Measurements from ENCODE around the gene NACC1.

NACC1 gene

GRCh38 chr19:13152974-13153568, 35.0 kb downstream of the NACC1 start:
- H3K4me3 ChIP-seq (ENCODE audit: low read depth in 1 of 5, low read length in 5 of 5): peak overlapping the region; percentile 87 to 100 (median 97)
- H3K27me3 ChIP-seq (ENCODE audit: control insufficient read depth in 5 of 5, insufficient read depth in 4 of 5, low read length in 5 of 5): no peaks in the 10 kb centered on the region
- peaks cover 8 to 61% (median 45%) of the 10 kb centered on the region in 5 donors for H3K4me1 ChIP-seq (ENCODE audit: control insufficient read depth in 5 of 5, insufficient read depth in 5 of 5, low read length in 5 of 5)
- peak overlapping the region; percentile 97 for H3K27ac ChIP-seq (ENCODE audit: low read depth, low read length)
- no peaks in the 10 kb centered on the region for H3K36me3 ChIP-seq (ENCODE audit: control insufficient read depth in 5 of 5, insufficient read depth in 5 of 5, low read length in 5 of 5)
- H3K9ac ChIP-seq (ENCODE audit: low read length in 5 of 5): peak overlapping the region in 4 of 5 donors; percentile 96 to 99 (median 98)
- H3K9me3 ChIP-seq (ENCODE audit: control insufficient read depth in 5 of 5, low read length in 5 of 5): no peaks in the 10 kb centered on the region

DNA sequence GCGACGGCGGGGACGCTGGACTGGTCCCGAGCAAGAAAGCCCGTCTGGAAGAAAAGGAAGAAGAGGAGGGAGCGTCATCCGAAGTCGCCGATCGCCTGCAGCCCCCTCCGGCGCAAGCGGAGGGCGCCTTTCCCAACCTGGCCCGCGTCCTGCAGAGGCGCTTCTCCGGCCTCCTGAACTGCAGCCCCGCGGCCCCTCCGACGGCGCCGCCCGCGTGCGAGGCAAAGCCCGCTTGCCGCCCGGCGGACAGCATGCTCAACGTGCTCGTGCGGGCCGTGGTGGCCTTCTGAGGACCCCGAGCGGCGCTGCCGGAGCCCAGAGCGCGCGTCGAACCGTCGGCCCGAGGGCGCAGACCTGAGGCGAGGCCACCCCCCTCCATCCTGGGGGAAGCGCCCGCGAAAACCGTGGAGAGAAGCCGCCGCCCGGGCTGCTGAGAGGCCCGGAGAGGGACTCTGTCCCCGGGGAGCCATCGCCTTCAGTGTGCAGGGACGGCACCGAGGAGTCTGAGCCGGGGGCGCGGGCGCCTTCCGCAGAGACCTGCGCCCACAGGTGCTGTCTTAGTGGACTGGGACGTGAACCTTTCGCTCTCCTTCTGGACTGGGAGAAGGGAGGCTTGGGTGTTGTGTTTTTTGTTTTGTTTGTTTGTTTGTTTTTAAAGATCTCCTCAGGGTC, 35.6 kb downstream of the NACC1 start:
- Histone ChIP-seq H3K4me3 (ENCODE audit: low read depth in 1 of 5, low read length in 5 of 5) (peak overlapping the region; percentile 87 to 100 (median 97)), H3K27me3 (ENCODE audit: control insufficient read depth in 5 of 5, insufficient read depth in 4 of 5, low read length in 5 of 5) (no peaks in the 10 kb centered on the region), H3K27ac (ENCODE audit: low read depth, low read length) (peak overlapping the region; percentile 97), H3K4me1 (ENCODE audit: control insufficient read depth in 5 of 5, insufficient read depth in 5 of 5, low read length in 5 of 5) (peaks cover 8 to 58% (median 42%) of the 10 kb centered on the region in 5 donors), H3K9me3 (ENCODE audit: control insufficient read depth in 5 of 5, low read length in 5 of 5) (no peaks in the 10 kb centered on the region), H3K36me3 (ENCODE audit: control insufficient read depth in 5 of 5, insufficient read depth in 5 of 5, low read length in 5 of 5) (no peaks in the 10 kb centered on the region), H3K9ac (ENCODE audit: low read length in 5 of 5) (peak overlapping the region; percentile 68 to 99 (median 97))

DNA sequence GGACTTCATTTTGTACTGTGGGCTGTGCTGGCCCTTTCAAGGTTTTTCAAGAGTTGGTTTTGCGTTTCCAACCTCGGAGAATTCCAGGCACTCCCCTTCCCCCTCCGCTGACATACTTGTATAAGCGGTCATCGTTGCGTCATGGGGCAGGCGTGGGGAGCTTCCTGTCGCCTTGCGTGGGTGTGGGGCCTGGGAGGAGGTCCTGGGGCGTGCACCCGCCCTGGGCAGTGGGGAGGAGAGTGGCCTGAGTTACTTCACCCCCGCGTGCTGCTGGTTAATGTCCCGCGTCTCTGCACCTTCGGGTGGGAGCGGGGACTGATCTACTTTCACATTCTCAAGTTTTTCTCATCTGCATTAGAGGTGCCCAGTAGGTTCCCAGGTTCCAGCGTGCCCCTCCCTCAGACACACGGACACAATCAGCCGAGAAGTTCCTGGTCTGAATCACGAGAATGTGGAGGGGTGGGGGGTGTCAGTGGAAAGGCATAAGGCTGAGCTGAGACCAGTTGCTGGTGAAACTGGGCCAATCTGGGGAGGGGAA, 36.2 kb downstream of the NACC1 start:
- Histone ChIP-seq H3K9me3 (ENCODE audit: control insufficient read depth in 5 of 5, low read length in 5 of 5) (no peaks in the 10 kb centered on the region), H3K27me3 (ENCODE audit: control insufficient read depth in 5 of 5, insufficient read depth in 4 of 5, low read length in 5 of 5) (no peaks in the 10 kb centered on the region), H3K4me1 (ENCODE audit: control insufficient read depth in 5 of 5, insufficient read depth in 5 of 5, low read length in 5 of 5) (peaks cover 8 to 52% (median 36%) of the 10 kb centered on the region in 5 donors), H3K9ac (ENCODE audit: low read length in 5 of 5) (peak overlapping the region; percentile 68 to 99 (median 97)), H3K4me3 (ENCODE audit: low read depth in 1 of 5, low read length in 5 of 5) (peak overlapping the region; percentile 87 to 100 (median 97)), H3K27ac (ENCODE audit: low read depth, low read length) (peak overlapping the region; percentile 97), H3K36me3 (ENCODE audit: control insufficient read depth in 5 of 5, insufficient read depth in 5 of 5, low read length in 5 of 5) (no peaks in the 10 kb centered on the region)

GRCh38 chr19:13154911-13155471, 36.9 kb downstream of the NACC1 start:
- H3K4me1 ChIP-seq (ENCODE audit: control insufficient read depth in 5 of 5, insufficient read depth in 5 of 5, low read length in 5 of 5): peaks cover 8 to 45% (median 31%) of the 10 kb centered on the region in 5 donors
- peak overlapping the region; percentile 87 to 100 (median 97) for H3K4me3 ChIP-seq (ENCODE audit: low read depth in 1 of 5, low read length in 5 of 5)
- H3K9me3 ChIP-seq (ENCODE audit: control insufficient read depth in 5 of 5, low read length in 5 of 5): no peaks in the 10 kb centered on the region
- no peaks in the 10 kb centered on the region for H3K27me3 ChIP-seq (ENCODE audit: control insufficient read depth in 5 of 5, insufficient read depth in 4 of 5, low read length in 5 of 5)
- H3K36me3 ChIP-seq (ENCODE audit: control insufficient read depth in 5 of 5, insufficient read depth in 5 of 5, low read length in 5 of 5): no peaks in the 10 kb centered on the region
- peak overlapping the region; percentile 97 for H3K27ac ChIP-seq (ENCODE audit: low read depth, low read length)
- peak overlapping the region in 4 of 5 donors; percentile 96 to 99 (median 98) for H3K9ac ChIP-seq (ENCODE audit: low read length in 5 of 5)

DNA sequence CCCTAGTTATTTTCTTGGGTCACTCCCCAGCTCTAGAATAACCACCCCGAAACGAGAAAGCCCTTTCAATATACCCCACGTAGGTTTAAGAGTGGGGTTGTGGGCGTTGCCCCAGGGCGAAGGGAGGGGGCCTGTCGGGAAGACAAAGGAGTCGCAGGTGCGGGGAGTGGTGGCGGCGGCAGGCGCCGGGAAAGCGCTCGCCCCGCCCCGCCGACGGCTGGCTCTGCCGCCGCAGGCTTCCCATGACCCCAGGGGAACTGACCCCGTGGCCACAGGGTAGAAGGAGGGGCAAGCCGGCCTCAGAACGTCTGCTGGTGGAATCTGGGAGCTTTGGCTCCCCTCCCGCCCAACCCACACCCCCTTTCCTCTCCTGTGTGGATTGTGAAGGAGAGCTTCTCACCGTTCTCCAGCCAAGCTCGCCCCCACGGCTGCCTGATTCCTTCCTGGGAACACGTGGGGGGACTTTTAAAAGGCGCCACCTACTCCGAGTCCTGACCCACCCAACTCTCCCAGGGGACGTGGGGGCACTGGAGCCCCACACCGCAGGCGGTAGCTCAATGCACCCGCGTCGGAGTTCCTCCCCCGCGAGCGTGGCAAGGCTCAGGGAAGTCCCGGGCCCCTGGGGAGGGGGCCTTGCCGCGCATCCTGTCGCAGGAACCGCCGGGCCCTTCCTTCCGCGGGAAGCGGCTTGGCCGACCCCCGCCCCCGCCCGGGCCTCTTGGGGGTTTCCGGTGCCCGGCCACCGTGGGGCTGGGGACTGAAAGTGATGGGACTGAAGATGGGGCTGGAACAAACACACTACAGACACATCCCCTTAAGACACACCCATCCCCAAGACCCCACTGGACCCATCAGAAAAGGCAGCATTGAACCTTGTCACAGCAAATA, 37.7 kb downstream of the NACC1 start:
- peak overlapping the region; percentile 97 for H3K27ac ChIP-seq (ENCODE audit: low read depth, low read length)
- H3K27me3 ChIP-seq (ENCODE audit: control insufficient read depth in 5 of 5, insufficient read depth in 4 of 5, low read length in 5 of 5): no peaks in the 10 kb centered on the region
- H3K36me3 ChIP-seq (ENCODE audit: control insufficient read depth in 5 of 5, insufficient read depth in 5 of 5, low read length in 5 of 5): no peaks in the 10 kb centered on the region
- H3K4me1 ChIP-seq (ENCODE audit: control insufficient read depth in 5 of 5, insufficient read depth in 5 of 5, low read length in 5 of 5): peaks cover 8 to 42% (median 31%) of the 10 kb centered on the region in 5 donors
- H3K9me3 ChIP-seq (ENCODE audit: control insufficient read depth in 5 of 5, low read length in 5 of 5): no peaks in the 10 kb centered on the region
- H3K9ac ChIP-seq (ENCODE audit: low read length in 5 of 5): peak overlapping the region; percentile 38 to 99 (median 97)
- H3K4me3 ChIP-seq (ENCODE audit: low read depth in 1 of 5, low read length in 5 of 5): peak overlapping the region; percentile 87 to 100 (median 97)

GRCh38 chr19:13159713-13160112, 41.6 kb downstream of the NACC1 start:
- no peak overlapping the region for H3K27ac ChIP-seq (ENCODE audit: low read depth, low read length)
- no peak overlapping the region for H3K4me3 ChIP-seq (ENCODE audit: low read depth in 1 of 5, low read length in 5 of 5)
- H3K4me1 ChIP-seq (ENCODE audit: control insufficient read depth in 5 of 5, insufficient read depth in 5 of 5, low read length in 5 of 5): peaks cover 16 to 53% (median 37%) of the 10 kb centered on the region in 5 donors
- no peaks in the 10 kb centered on the region for H3K27me3 ChIP-seq (ENCODE audit: control insufficient read depth in 5 of 5, insufficient read depth in 4 of 5, low read length in 5 of 5)
- H3K9me3 ChIP-seq (ENCODE audit: control insufficient read depth in 5 of 5, low read length in 5 of 5): no peaks in the 10 kb centered on the region
- H3K36me3 ChIP-seq (ENCODE audit: control insufficient read depth in 5 of 5, insufficient read depth in 5 of 5, low read length in 5 of 5): no peaks in the 10 kb centered on the region
- no peak overlapping the region for H3K9ac ChIP-seq (ENCODE audit: low read length in 5 of 5)

DNA sequence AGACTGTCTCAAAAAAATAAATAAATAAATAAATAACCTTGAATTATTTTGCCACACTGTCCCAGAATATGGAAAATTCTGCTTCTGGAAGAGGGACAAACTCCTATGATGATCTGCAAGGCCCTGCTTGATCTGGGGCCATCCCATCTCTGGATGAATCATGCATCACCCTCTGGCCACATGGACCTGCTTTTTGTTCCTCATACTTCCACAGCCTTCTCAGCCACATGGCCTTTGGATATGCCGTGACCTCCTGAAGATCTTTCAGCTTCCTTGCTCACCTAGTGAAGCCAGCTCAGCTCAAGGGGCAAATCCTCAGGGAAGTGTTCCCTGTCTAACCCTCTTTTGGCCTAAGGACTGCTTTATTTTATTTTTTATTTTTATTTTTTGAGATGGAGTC, 42.5 kb downstream of the NACC1 start:
- no peaks in the 10 kb centered on the region for H3K36me3 ChIP-seq (ENCODE audit: control insufficient read depth in 5 of 5, insufficient read depth in 5 of 5, low read length in 5 of 5)
- no peak overlapping the region for H3K27ac ChIP-seq (ENCODE audit: low read depth, low read length)

DNA sequence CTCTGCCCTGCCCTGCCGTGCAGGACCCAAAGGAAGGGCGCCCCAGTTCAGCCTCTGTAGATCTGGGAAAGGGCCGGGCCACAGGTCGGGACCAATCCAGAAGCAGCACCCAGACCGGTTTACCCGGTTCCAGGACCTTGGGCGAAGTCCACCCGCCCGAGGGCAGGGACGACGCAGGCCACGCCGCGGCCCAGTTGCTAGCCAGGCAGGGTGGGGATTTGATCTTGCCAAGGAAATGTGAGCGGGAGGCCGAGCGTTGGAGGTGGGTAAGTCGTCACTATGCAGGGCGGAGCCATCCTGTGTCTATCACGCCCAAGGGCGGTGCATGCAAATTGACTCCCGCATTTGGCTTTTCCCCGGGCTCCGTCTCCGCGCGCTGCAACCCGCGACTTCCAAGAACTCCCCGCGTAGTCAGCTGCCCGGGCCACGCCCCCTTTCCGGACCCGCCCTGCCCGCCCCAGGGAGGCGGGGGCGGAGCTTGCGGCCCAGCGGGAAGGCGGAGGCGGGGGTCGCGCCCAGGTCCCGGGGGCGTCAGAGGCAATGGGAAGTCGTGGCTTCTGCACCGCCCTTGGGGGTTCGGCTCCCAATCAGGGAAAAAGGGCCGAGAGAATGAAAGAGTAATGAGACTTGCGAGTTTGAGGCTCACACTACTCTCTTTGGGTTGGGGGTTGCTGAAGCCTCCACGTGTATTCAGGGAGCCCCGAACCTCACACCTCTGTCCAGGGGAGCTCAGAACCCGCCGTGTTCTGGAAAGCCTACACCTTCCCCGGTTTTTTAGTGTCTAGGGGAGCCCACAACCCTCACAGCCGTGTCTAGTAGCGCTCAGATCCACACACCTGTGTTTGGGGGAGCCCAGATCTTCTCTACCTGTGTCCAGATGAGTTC, 44.9 kb downstream of the NACC1 start:
- Histone ChIP-seq H3K36me3 (ENCODE audit: control insufficient read depth in 5 of 5, insufficient read depth in 5 of 5, low read length in 5 of 5) (no peaks in the 10 kb centered on the region), H3K4me3 (ENCODE audit: low read depth in 1 of 5, low read length in 5 of 5) (peak overlapping the region; percentile 49 to 73 (median 63)), H3K9me3 (ENCODE audit: control insufficient read depth in 5 of 5, low read length in 5 of 5) (no peaks in the 10 kb centered on the region), H3K9ac (ENCODE audit: low read length in 5 of 5) (peak overlapping the region; percentile 66 to 93 (median 86)), H3K27ac (ENCODE audit: low read depth, low read length) (peak overlapping the region; percentile 98), H3K4me1 (ENCODE audit: control insufficient read depth in 5 of 5, insufficient read depth in 5 of 5, low read length in 5 of 5) (peaks cover 15 to 56% (median 44%) of the 10 kb centered on the region in 5 donors), H3K27me3 (ENCODE audit: control insufficient read depth in 5 of 5, insufficient read depth in 4 of 5, low read length in 5 of 5) (no peaks in the 10 kb centered on the region)

More for the DNA sequence above, 42.5 kb downstream of the NACC1 start:
- Histone ChIP-seq H3K9me3 (ENCODE audit: control insufficient read depth in 5 of 5, low read length in 5 of 5) (no peaks in the 10 kb centered on the region), H3K9ac (ENCODE audit: low read length in 5 of 5) (no peak overlapping the region), H3K4me1 (ENCODE audit: control insufficient read depth in 5 of 5, insufficient read depth in 5 of 5, low read length in 5 of 5) (peaks cover 16 to 55% (median 37%) of the 10 kb centered on the region in 5 donors), H3K4me3 (ENCODE audit: low read depth in 1 of 5, low read length in 5 of 5) (no peak overlapping the region), H3K27me3 (ENCODE audit: control insufficient read depth in 5 of 5, insufficient read depth in 4 of 5, low read length in 5 of 5) (no peaks in the 10 kb centered on the region)

Measured in subcutaneous abdominal adipose tissue (tissue), 5 donors.